ENCODE data around the gene KRT85. TPM values are rescaled to one million over a fixed set of nuclear protein-coding genes. Genes with fewer than 3 reads are reported as not detected.

KRT85 gene
- total and polyA plus RNA-seq, 2 donors from 2014 or later, result 0.58 TPM; not detected in 1

DNA sequence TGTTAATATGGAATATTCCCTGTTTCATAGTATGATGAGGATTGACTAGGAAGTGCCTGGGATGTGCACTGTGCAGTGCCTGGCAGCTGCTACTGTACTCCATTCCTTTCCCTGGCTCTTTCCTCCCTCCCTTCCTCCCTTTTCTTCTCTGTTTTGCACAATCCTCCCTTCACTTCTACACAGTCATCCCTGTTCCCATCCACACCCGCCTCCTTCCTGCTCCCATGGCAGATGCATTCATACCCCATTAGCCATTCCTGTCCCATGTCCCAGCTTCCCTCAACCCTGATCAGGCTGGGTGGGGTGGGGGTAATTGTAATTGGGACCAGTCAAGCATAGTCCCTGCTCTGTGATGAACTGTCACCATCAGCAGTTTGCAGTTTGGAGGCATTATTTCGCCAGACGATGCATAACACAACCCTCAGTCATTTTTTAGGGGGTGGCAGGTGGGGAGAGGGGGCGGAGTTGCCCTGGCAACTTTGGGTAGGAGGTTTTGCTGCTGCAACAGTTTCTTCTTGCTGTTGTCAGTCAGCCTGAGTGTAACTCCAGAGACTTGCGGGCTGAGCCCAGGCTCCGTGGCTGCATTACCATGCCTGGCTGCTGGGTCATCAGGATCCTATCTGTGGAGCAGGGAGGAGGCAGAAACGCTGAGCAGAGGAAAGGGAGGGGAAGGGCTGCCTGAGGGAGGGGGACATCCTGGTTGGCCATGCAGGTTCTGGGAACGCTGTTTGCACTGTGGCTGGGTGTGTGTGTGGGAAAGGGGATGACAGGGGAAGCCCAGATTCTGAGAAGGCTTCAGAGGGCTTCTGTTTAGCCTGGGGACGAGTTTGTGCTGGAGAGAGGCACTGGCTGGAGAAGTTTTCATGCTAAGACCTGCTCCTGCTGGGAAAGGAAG lies 22.3 kb upstream of the KRT85 start:
- intact Hi-C loops (cut with DNase I), result loop anchor here (10.0 kb wide), 1 partner anchor 115 kb away; no protein-coding TSS in a partner anchor
- Histone ChIP-seq H3K9me3 (ENCODE audit: control insufficient read depth in 2 of 3, insufficient read depth in 1 of 3, low read length in 3 of 3) (no peaks in the 10 kb centered on the region), H3K27me3 (ENCODE audit: control insufficient read depth, insufficient read depth, low read length) (no peaks in the 10 kb centered on the region), H3K36me3 (ENCODE audit: control insufficient read depth in 2 of 3, insufficient read depth in 3 of 3, low read length in 3 of 3) (no peaks in the 10 kb centered on the region), H3K27ac (ENCODE audit: low read depth in 2 of 2, low read length in 2 of 2) (no peak overlapping the region), H3K4me1 (ENCODE audit: control insufficient read depth in 2 of 3, insufficient read depth in 2 of 3, low read depth in 1 of 3, low read length in 3 of 3) (no peaks in the 10 kb centered on the region), H3K9ac (ENCODE audit: low read length in 3 of 3) (no peak overlapping the region), H3K4me3 (ENCODE audit: low read length in 3 of 3) (no peak overlapping the region)
- FAIRE-seq (no peak), DNase-seq (peak; percentile 25 to 44 (median 35))
- TF ChIP-seq, protein P1, sequence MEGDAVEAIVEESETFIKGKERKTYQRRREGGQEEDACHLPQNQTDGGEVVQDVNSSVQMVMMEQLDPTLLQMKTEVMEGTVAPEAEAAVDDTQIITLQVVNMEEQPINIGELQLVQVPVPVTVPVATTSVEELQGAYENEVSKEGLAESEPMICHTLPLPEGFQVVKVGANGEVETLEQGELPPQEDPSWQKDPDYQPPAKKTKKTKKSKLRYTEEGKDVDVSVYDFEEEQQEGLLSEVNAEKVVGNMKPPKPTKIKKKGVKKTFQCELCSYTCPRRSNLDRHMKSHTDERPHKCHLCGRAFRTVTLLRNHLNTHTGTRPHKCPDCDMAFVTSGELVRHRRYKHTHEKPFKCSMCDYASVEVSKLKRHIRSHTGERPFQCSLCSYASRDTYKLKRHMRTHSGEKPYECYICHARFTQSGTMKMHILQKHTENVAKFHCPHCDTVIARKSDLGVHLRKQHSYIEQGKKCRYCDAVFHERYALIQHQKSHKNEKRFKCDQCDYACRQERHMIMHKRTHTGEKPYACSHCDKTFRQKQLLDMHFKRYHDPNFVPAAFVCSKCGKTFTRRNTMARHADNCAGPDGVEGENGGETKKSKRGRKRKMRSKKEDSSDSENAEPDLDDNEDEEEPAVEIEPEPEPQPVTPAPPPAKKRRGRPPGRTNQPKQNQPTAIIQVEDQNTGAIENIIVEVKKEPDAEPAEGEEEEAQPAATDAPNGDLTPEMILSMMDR (IDR thresholded peaks at IDR 0.05; ENCODE audit: borderline replicate concordance, extremely low read depth, insufficient read depth), result no peak

DNA sequence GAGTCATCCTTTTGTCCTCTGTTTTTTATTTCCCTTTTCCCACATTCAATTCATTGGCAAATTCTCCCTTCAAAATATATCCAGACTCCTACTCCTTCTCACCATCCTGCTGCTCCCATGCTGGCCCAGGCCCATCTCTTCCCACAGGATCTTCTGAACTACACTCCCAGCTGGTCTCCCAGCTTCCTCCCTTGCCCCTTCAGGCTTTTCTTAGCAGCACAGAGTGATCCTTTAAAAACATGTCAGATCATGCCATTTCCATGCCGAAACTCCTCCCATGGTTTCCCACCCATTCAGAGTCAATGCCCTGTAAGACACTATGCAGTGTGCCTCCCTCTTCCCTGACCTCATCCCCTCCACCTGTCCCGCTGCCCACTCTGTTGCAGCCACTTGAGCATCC lies 20.6 kb upstream of the KRT85 start:
- DNase-seq, result no peak
- no peak overlapping the region for H3K27ac ChIP-seq (ENCODE audit: low read depth in 2 of 2, low read length in 2 of 2)
- H3K4me1 ChIP-seq (ENCODE audit: control insufficient read depth in 2 of 3, insufficient read depth in 2 of 3, low read depth in 1 of 3, low read length in 3 of 3), result no peaks in the 10 kb centered on the region
- H3K9me3 ChIP-seq (ENCODE audit: control insufficient read depth in 2 of 3, insufficient read depth in 1 of 3, low read length in 3 of 3), result no peaks in the 10 kb centered on the region
- no peak overlapping the region for H3K4me3 ChIP-seq (ENCODE audit: low read length in 3 of 3)
- intact Hi-C loops (cut with DNase I), result loop anchor here (10.0 kb wide), 1 partner anchor 117 kb away; no protein-coding TSS in a partner anchor
- no peaks in the 10 kb centered on the region for H3K27me3 ChIP-seq (ENCODE audit: control insufficient read depth, insufficient read depth, low read length)
- no peaks in the 10 kb centered on the region for H3K36me3 ChIP-seq (ENCODE audit: control insufficient read depth in 2 of 3, insufficient read depth in 3 of 3, low read length in 3 of 3)
- TF ChIP-seq, protein P1 (IDR thresholded peaks at IDR 0.05; ENCODE audit: borderline replicate concordance, extremely low read depth, insufficient read depth), result no peak
- FAIRE-seq, result no peak
- no peak overlapping the region for H3K9ac ChIP-seq (ENCODE audit: low read length in 3 of 3)

DNA sequence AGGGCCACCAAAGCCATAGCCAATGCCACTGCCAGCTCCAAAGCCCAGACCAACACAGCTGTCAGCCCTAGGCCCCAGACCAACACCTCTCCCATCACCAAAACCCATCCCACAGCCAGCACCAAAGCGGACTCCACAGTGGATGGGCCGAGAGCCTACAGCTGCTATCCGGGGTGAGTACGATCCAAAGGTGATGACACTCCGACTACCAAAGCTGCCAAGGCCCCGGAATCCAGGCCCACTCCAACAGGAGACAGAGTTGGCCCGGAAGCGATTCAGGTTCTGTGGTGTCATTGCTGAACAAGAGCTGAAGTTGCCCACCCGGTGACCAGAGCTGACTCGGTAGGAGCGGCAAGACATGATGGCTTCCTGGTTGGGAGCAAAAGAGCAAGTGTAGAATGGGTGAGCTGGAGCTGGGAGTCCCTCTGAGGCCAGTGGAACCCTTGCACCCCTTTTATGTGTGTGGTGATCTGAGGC lies 18.0 kb upstream of the KRT85 start, which contains the start of gene KRT84:
TSS of gene KRT84 (minus strand) at position 427 of the 477 bp plus-strand sequence. CDS start at position 360, 67 bp downstream.
- intact Hi-C loops (cut with DNase I), result loop anchor here (10.0 kb wide), 1 partner anchor 120 kb away; no protein-coding TSS in a partner anchor
- H3K9me3 ChIP-seq (ENCODE audit: control insufficient read depth in 2 of 3, insufficient read depth in 1 of 3, low read length in 3 of 3), result no peaks in the 10 kb centered on the region
- DNase-seq (no peak), FAIRE-seq (no peak)
- no peaks in the 10 kb centered on the region for H3K4me1 ChIP-seq (ENCODE audit: control insufficient read depth in 2 of 3, insufficient read depth in 2 of 3, low read depth in 1 of 3, low read length in 3 of 3)
- no peaks in the 10 kb centered on the region for H3K27me3 ChIP-seq (ENCODE audit: control insufficient read depth, insufficient read depth, low read length)
- no peak within 1 kb of the TSS for H3K9ac ChIP-seq (ENCODE audit: low read length in 3 of 3)
- no peaks in the 10 kb centered on the region for H3K36me3 ChIP-seq (ENCODE audit: control insufficient read depth in 2 of 3, insufficient read depth in 3 of 3, low read length in 3 of 3)
- H3K27ac ChIP-seq (ENCODE audit: low read depth in 2 of 2, low read length in 2 of 2), result no peak within 1 kb of the TSS
- TF ChIP-seq, protein P1 (IDR thresholded peaks at IDR 0.05; ENCODE audit: borderline replicate concordance, extremely low read depth, insufficient read depth), result no peak
- H3K4me3 ChIP-seq (ENCODE audit: low read length in 3 of 3), result no peak within 1 kb of the TSS

Data from kidney (tissue), 14 donors.